ENCODE results near the gene TCEAL4. TPM values are rescaled to one million over a fixed set of nuclear protein-coding genes. Genes with fewer than 3 reads are reported as not detected.

Gene TCEAL4
- polyA plus RNA-seq, 1 experiment, result 43.9 TPM

DNA sequence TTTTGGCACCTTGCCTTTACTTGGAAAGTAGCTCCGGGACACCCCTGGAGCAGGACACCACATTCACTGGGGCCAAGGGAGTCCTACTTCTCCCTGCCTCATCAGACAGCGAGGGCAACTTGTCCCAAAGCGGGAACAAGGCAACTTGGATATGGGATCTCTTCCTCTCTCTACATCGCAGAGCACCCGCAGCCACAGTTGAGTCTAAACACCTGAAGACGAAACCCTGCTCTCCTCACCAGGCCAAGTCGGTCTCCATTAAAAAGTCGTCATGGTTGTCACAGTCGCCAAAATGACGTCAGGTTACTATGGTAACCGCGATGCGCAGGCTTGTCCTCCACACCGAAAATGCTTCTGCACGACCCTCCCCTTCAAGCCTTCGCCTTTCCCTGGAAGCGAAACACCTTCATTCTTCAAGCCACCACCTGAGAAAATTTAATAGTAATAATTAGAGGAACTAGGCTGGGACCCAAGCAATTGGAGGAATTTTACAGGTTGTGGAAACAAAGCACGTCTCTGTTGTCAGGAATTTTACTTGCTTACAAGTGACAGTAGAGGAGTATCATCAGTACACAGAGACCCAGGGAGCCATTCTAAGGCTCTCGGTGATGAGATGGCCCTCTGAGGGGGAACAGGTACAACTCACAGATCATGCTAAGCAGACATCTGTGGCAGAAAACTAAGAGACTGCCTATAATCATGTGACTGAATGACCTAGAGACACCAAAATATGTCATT is 30.5 kb upstream of the TCEAL4 start:
- POLR2A ChIA-PET, result no interaction called here
- TF ChIP-seq, protein P1, sequence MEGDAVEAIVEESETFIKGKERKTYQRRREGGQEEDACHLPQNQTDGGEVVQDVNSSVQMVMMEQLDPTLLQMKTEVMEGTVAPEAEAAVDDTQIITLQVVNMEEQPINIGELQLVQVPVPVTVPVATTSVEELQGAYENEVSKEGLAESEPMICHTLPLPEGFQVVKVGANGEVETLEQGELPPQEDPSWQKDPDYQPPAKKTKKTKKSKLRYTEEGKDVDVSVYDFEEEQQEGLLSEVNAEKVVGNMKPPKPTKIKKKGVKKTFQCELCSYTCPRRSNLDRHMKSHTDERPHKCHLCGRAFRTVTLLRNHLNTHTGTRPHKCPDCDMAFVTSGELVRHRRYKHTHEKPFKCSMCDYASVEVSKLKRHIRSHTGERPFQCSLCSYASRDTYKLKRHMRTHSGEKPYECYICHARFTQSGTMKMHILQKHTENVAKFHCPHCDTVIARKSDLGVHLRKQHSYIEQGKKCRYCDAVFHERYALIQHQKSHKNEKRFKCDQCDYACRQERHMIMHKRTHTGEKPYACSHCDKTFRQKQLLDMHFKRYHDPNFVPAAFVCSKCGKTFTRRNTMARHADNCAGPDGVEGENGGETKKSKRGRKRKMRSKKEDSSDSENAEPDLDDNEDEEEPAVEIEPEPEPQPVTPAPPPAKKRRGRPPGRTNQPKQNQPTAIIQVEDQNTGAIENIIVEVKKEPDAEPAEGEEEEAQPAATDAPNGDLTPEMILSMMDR (IDR thresholded peaks at IDR 0.05; ENCODE audit: low read depth, low read length), result no peak
- no peaks in the 10 kb centered on the region for H3K27me3 ChIP-seq (ENCODE audit: control insufficient read depth, insufficient read depth, low read length)
- no peaks in the 10 kb centered on the region for H3K9me3 ChIP-seq (ENCODE audit: control insufficient read depth, insufficient read depth, low read length)
- CTCF ChIA-PET, result no interaction called here
- no peak overlapping the region for H3K27ac ChIP-seq (ENCODE audit: low read depth, low read length)
- DNase-seq (ENCODE audit: low read depth, low spot score), result peak; percentile 15
- peak overlapping the region; percentile 60 for H3K4me3 ChIP-seq (ENCODE audit: low read depth, low read length)

- Histone ChIP-seq H3K4me3 (ENCODE audit: low read depth, low read length) (no peak overlapping the region), H3K27ac (ENCODE audit: low read depth, low read length) (no peak overlapping the region), H3K27me3 (ENCODE audit: control insufficient read depth, insufficient read depth, low read length) (no peaks in the 10 kb centered on the region), H3K9me3 (ENCODE audit: control insufficient read depth, insufficient read depth, low read length) (no peaks in the 10 kb centered on the region)
- ChIA-PET POLR2A (no interaction called here), CTCF (no interaction called here)
- DNase-seq (ENCODE audit: low read depth, low spot score), result no peak
- TF ChIP-seq, protein P1 (IDR thresholded peaks at IDR 0.05; ENCODE audit: low read depth, low read length), result no peak
Measured at GRCh38 chrX:103556963-103557612, 28.2 kb upstream of the TCEAL4 start.

DNA sequence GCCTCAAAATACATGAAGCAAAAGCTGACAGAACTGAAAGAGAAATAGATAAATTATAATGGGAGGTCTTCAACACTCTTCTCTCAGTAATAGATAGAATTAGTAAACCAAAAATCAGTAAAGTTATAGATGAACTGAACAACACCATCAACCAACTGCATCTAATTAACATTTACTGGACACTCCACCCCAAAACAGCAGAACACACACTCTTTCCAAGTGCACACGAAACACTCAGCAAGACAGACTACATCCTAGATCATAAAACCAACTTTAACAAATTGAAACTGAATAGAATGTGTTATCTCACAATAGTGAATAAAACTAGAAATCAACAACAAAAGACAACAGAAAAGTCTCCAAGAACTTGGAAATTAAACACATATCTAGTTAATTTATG is 25.1 kb upstream of the TCEAL4 start:
- Histone ChIP-seq H3K27ac (ENCODE audit: low read depth, low read length) (no peak overlapping the region), H3K4me3 (ENCODE audit: low read depth, low read length) (no peak overlapping the region), H3K9me3 (ENCODE audit: control insufficient read depth, insufficient read depth, low read length) (no peaks in the 10 kb centered on the region), H3K27me3 (ENCODE audit: control insufficient read depth, insufficient read depth, low read length) (no peaks in the 10 kb centered on the region)
- ChIA-PET CTCF (interaction anchor here (1.1 kb wide), 1 partner anchor 70 kb away, joined by 4 read pairs; no protein-coding TSS in a partner anchor), POLR2A (no interaction called here)
- DNase-seq (ENCODE audit: low read depth, low spot score), result no peak
- TF ChIP-seq, protein P1 (IDR thresholded peaks at IDR 0.05; ENCODE audit: low read depth, low read length), result no peak

GRCh38 chrX:103562801-103563200 is 22.5 kb upstream of the TCEAL4 start:
- TF ChIP-seq, protein P1 (IDR thresholded peaks at IDR 0.05; ENCODE audit: low read depth, low read length), result no peak
- Histone ChIP-seq H3K27me3 (ENCODE audit: control insufficient read depth, insufficient read depth, low read length) (no peaks in the 10 kb centered on the region), H3K27ac (ENCODE audit: low read depth, low read length) (no peak overlapping the region), H3K9me3 (ENCODE audit: control insufficient read depth, insufficient read depth, low read length) (no peaks in the 10 kb centered on the region), H3K4me3 (ENCODE audit: low read depth, low read length) (no peak overlapping the region)
- ChIA-PET CTCF (no interaction called here), POLR2A (no interaction called here)
- DNase-seq (ENCODE audit: low read depth, low spot score), result no peak

- no peak for DNase-seq (ENCODE audit: low read depth, low spot score)
- Histone ChIP-seq H3K27me3 (ENCODE audit: control insufficient read depth, insufficient read depth, low read length) (no peaks in the 10 kb centered on the region), H3K27ac (ENCODE audit: low read depth, low read length) (no peak overlapping the region), H3K9me3 (ENCODE audit: control insufficient read depth, insufficient read depth, low read length) (no peaks in the 10 kb centered on the region), H3K4me3 (ENCODE audit: low read depth, low read length) (no peak overlapping the region)
- POLR2A ChIA-PET, result interaction anchor here (0.8 kb wide), 1 partner anchor 212 kb away, joined by 9 read pairs; no protein-coding TSS in a partner anchor
- CTCF ChIA-PET, result interaction anchor here (1.1 kb wide), 1 partner anchor 65 kb away, joined by 4 read pairs; no protein-coding TSS in a partner anchor
- TF ChIP-seq, protein P1 (IDR thresholded peaks at IDR 0.05; ENCODE audit: low read depth, low read length), result no peak
Measured at GRCh38 chrX:103565197-103565596, 20.1 kb upstream of the TCEAL4 start.

Measured in AG04450 (cell line).